ENCODE measurements around the gene SCAMP3.
A peak's percentile ranks its signal among the peaks of the same experiment; 100 is the strongest.

SCAMP3 gene

GRCh38 chr1:155285063-155285462 is 22.9 kb upstream of the SCAMP3 start:
- no peak for DNase-seq (ENCODE audit: low spot score)

- no peak for DNase-seq (ENCODE audit: low spot score)
Observed at GRCh38 chr1:155284476-155284875, 22.3 kb upstream of the SCAMP3 start.

GRCh38 chr1:155282488-155283091 is 20.4 kb upstream of the SCAMP3 start:
- DNase-seq (ENCODE audit: low spot score): no peak

- no peak for DNase-seq (ENCODE audit: low spot score)
Observed at GRCh38 chr1:155279268-155279667, 17.1 kb upstream of the SCAMP3 start.

GRCh38 chr1:155278689-155279160 is 16.6 kb upstream of the SCAMP3 start:
- DNase-seq (ENCODE audit: low spot score): peak; percentile 12

- peak; percentile 64 for DNase-seq (ENCODE audit: low spot score)
Observed at GRCh38 chr1:155277902-155278688, 15.9 kb upstream of the SCAMP3 start.

- DNase-seq (ENCODE audit: low spot score): peak; percentile 96
Observed at GRCh38 chr1:155277070-155277901, 15.1 kb upstream of the SCAMP3 start, which contains the start of gene HCN3. HCN3 (plus strand) TSS chr1:155277463; CDS start chr1:155277591, 128 bp downstream.

- DNase-seq (ENCODE audit: low spot score): peak; percentile 97
Observed at GRCh38 chr1:155273343-155274245, 11.4 kb upstream of the SCAMP3 start, which contains the start of gene CLK2. CLK2 (minus strand) TSS chr1:155273504; CDS start chr1:155270977, 2,527 bp downstream.

GRCh38 chr1:155272466-155273342 is 10.5 kb upstream of the SCAMP3 start:
- DNase-seq (ENCODE audit: low spot score): peak; percentile 62

- no peak for DNase-seq (ENCODE audit: low spot score)
Observed at GRCh38 chr1:155269381-155269780, 7.2 kb upstream of the SCAMP3 start.

GRCh38 chr1:155268630-155269029 is 6.5 kb upstream of the SCAMP3 start:
- no peak for DNase-seq (ENCODE audit: low spot score)

- DNase-seq (ENCODE audit: low spot score): no peak
Observed at GRCh38 chr1:155267373-155267772, 5.2 kb upstream of the SCAMP3 start.

GRCh38 chr1:155266553-155266952 is 4.4 kb upstream of the SCAMP3 start:
- no peak for DNase-seq (ENCODE audit: low spot score)

- DNase-seq (ENCODE audit: low spot score): no peak
Observed at GRCh38 chr1:155263067-155263466, 907 bp upstream of the SCAMP3 start.

- DNase-seq (ENCODE audit: low spot score): peak; percentile 52
Observed at GRCh38 chr1:155261493-155261851, 688 bp downstream of the SCAMP3 start.

- no peak for DNase-seq (ENCODE audit: low spot score)
Observed at GRCh38 chr1:155260276-155260675, 1.9 kb downstream of the SCAMP3 start.

- no peak for DNase-seq (ENCODE audit: low spot score)
Observed at GRCh38 chr1:155256058-155256852, 5.9 kb downstream of the SCAMP3 start.

GRCh38 chr1:155255243-155256007 is 6.7 kb downstream of the SCAMP3 start, which contains the start of gene ENTREP3:
ENTREP3 (minus strand) TSS chr1:155255483; CDS start chr1:155254877, 606 bp downstream.
- DNase-seq (ENCODE audit: low spot score): peak; percentile 76
